K562 (cell line): Measurements from ENCODE around the gene EVA1B. TPM values are rescaled to one million over a fixed set of nuclear protein-coding genes. Genes with fewer than 3 reads are reported as not detected.
A peak's percentile ranks its signal among the peaks of the same experiment; 100 is the strongest.

ENCODE experiments used
- CHD4 ChIP-seq: fragments of 200-600 bp; sonication (generic); IDR thresholded peaks from 3 replicates; pipeline ENCODE4 v1.6.1; 2012; ENCODE audit warnings: low read depth, mild to moderate bottlenecking, mixed read lengths, low read length, inconsistent platforms; ENCODE audit not compliant: insufficient read depth, insufficient replicate concordance, poor library complexity, severe bottlenecking
- polyA plus RNA-seq, 8 experiments: library from polyadenylated mRNA; depleted of rRNA in 4 of 8; stranded (reverse) in 5 of 8; unstranded in 3 of 8; fragments of >200 nt; fragmentation: Nextera tagmentation in 2 of 8; fragmentation: Illumina TruSeq in 1 of 8; extraction: Ambion mirVana in 2 of 8; extraction: Trizol in 1 of 8; gene quantifications; 2 replicates each; pipeline versions ENCODE4 v1.2.1 to v1.2.3, GENCODE V29; 2011 to 2014; ENCODE audit warnings: inconsistent platforms in 1 of 8, missing spikeins in 1 of 8
- total RNA-seq, 7 experiments: library from RNA; depleted of rRNA in 6 of 7; stranded (reverse); fragments of >200 nt in 6 of 7; fragmentation: Illumina TruSeq in 2 of 7; extraction: Trizol in 2 of 7; gene quantifications; 2 replicates each; pipeline versions ENCODE4 v1.2.1 to v1.2.3, GENCODE V29; 2011 to 2021; ENCODE audit warnings: low replicate concordance in 1 of 7
- TF ChIP-seq, protein P1 (sequence below), 2 experiments: fragments of 450-650 bp; formaldehyde crosslinking in 1 of 2; IDR thresholded peaks; 2 replicates each; pipeline versions ENCODE4 v1.4.0 to v1.6.1; 2014 to 2020; ENCODE audit warnings: mild to moderate bottlenecking in 2 of 2, borderline replicate concordance in 1 of 2, low read depth in 1 of 2

The EVA1B gene
- total and polyA plus RNA-seq, 9 of the 15 experiments (the other 6 are each of a cell fraction or from before 2014, with no cell fraction given) = 0.08 to 65.7 (median 2.4) TPM

DNA sequence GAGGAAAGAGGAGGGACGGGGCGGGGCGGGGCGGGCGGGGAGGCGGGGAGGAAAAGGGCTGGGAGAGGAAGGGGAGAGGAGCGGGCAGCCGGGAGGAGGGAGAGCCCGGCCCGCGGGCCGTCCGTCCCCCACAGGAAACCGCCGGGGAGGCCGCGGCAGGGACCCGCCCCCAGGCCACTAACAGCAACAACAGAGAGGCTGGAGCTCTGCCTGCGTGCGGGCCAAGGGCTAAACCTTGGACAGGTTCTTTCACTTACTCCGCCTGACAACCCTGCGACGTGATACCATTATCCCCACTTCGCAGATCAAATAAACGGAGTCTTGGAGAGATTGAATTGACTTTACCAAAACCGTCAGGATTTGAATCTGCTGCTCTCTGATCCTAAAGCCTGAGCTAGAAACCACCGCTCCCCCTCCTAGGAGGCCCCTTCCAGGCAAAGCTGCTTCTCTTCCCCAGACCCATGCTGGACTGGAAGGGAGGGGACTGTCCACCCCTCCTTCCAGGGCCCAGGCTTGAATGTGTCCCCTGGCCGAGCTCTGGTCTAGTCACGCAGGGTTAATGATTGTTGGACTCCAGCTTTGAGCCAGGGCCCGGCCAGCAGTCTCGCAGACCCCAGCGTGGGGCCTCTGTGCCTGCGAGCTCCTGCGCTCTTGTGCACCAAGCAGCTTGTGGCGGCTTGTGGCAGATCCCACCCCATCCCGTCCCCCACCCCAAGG lies at the start of gene EVA1B (continued):
- TF ChIP-seq, protein P1, sequence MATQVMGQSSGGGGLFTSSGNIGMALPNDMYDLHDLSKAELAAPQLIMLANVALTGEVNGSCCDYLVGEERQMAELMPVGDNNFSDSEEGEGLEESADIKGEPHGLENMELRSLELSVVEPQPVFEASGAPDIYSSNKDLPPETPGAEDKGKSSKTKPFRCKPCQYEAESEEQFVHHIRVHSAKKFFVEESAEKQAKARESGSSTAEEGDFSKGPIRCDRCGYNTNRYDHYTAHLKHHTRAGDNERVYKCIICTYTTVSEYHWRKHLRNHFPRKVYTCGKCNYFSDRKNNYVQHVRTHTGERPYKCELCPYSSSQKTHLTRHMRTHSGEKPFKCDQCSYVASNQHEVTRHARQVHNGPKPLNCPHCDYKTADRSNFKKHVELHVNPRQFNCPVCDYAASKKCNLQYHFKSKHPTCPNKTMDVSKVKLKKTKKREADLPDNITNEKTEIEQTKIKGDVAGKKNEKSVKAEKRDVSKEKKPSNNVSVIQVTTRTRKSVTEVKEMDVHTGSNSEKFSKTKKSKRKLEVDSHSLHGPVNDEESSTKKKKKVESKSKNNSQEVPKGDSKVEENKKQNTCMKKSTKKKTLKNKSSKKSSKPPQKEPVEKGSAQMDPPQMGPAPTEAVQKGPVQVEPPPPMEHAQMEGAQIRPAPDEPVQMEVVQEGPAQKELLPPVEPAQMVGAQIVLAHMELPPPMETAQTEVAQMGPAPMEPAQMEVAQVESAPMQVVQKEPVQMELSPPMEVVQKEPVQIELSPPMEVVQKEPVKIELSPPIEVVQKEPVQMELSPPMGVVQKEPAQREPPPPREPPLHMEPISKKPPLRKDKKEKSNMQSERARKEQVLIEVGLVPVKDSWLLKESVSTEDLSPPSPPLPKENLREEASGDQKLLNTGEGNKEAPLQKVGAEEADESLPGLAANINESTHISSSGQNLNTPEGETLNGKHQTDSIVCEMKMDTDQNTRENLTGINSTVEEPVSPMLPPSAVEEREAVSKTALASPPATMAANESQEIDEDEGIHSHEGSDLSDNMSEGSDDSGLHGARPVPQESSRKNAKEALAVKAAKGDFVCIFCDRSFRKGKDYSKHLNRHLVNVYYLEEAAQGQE (IDR thresholded peaks at IDR 0.05; ENCODE audit: borderline replicate concordance) = no peak
- TF ChIP-seq, protein P1 (CRISPR knock-in tag; IDR thresholded peaks at IDR 0.05; ENCODE audit: low read depth) = 0 out of 2 replicates have a peak, but pooled peaks have one; percentile 37
- peak; percentile 98 for TF ChIP-seq CHD4
